IgD-negative memory B cell (primary cell): ENCODE results near the gene SAMHD1. TPM values are rescaled to one million over a fixed set of nuclear protein-coding genes. Genes with fewer than 3 reads are reported as not detected.
"Not testable (repeated sequence)": the region's sequence is repeated elsewhere in the genome, so short reads cannot be mapped to it uniquely, and the experiment has no call there.

ENCODE experiments used
- H3K27ac Mint-ChIP-seq, 3 donors: one replicate each; pipeline ENCODE4 v1.8.0; 2020 to 2022; ENCODE audit warnings: mild to moderate bottlenecking in 3 of 3, mixed read lengths in 3 of 3, moderate library complexity in 1 of 3
- H3K27me3 Mint-ChIP-seq: one replicate; pipeline ENCODE4 v1.8.0; 2021; ENCODE audit warnings: mixed read lengths
- H3K36me3 Mint-ChIP-seq: one replicate; pipeline ENCODE4 v1.8.0; 2020; ENCODE audit warnings: mild to moderate bottlenecking, mixed read lengths
- H3K4me1 Mint-ChIP-seq, 3 donors: one replicate each; pipeline ENCODE4 v1.8.0; 2020 to 2022; ENCODE audit warnings: mixed read lengths in 3 of 3, mild to moderate bottlenecking in 1 of 3
- H3K4me3 Mint-ChIP-seq, 4 donors: one replicate each; pipeline ENCODE4 v1.8.0; 2020 to 2022; ENCODE audit warnings: mild to moderate bottlenecking in 4 of 4, mixed read lengths in 4 of 4, moderate library complexity in 3 of 4
- H3K9me3 Mint-ChIP-seq, 3 donors: one replicate each; pipeline ENCODE4 v1.8.0; 2020 to 2021; ENCODE audit warnings: mixed read lengths in 3 of 3, mild to moderate bottlenecking in 1 of 3
- polyA plus RNA-seq: library from polyadenylated mRNA; unstranded; fragments of 300-500 nt; fragmentation: Illumina TruSeq; gene quantifications from one replicate; pipeline ENCODE4 v1.2.3, GENCODE V29; 2021

Gene SAMHD1
- polyA plus RNA-seq, 1 donor from 2014 or later: 23.2 TPM

DNA sequence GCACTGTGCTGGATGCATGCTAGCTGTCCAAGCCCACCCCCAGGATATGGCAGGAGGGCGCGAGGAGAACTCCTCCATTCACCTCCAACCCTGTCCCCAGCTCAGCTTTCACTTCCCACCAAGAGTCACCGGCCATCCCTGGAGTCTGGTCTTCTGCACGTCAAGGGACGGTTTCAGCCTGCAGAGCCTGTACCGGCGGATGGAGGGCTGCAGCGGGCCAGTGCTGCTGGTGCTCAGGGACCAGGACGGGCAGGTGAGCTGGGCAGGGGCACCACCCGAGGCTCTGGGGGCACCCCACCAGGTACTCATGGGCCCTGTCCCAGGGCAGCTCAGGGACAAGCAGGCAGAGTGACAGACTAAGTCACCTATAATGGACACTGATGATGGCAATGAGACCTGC is 72.6 kb downstream of the SAMHD1 start:
- Mint-ChIP-seq H3K27me3 (no peaks in the 10 kb centered on the region), H3K4me3 (no peak overlapping the region), H3K27ac (no peak overlapping the region), H3K36me3 (peaks cover 2% of the 10 kb centered on the region), H3K9me3 (no peaks in the 10 kb centered on the region), H3K4me1 (peaks cover 10 to 14% (median 11%) of the 10 kb centered on the region in 3 donors)

DNA sequence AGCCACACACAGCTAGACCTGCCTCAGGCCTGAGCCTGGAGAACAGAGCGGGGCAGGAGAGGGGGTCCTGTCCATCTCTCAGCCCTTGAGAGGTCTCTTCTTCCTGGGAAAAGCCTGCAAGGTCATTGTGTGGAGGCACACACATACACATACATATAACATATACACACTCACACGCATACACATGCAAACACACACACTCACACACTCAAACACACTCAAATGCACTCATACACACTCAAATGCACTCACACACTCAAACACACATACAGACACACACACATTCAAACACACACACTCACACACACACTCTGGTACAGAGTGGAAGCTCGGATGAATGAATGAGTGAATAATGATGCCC is 75.1 kb downstream of the SAMHD1 start:
- Mint-ChIP-seq H3K27ac (peak overlapping the region in 1 of 3 donors; percentile 71), H3K4me3 (peak overlapping the region in 1 of 4 donors; percentile 48), H3K27me3 (no peaks in the 10 kb centered on the region), H3K4me1 (peaks cover 10 to 17% (median 12%) of the 10 kb centered on the region in 3 donors), H3K9me3 (no peaks in the 10 kb centered on the region), H3K36me3 (no peaks in the 10 kb centered on the region)

DNA sequence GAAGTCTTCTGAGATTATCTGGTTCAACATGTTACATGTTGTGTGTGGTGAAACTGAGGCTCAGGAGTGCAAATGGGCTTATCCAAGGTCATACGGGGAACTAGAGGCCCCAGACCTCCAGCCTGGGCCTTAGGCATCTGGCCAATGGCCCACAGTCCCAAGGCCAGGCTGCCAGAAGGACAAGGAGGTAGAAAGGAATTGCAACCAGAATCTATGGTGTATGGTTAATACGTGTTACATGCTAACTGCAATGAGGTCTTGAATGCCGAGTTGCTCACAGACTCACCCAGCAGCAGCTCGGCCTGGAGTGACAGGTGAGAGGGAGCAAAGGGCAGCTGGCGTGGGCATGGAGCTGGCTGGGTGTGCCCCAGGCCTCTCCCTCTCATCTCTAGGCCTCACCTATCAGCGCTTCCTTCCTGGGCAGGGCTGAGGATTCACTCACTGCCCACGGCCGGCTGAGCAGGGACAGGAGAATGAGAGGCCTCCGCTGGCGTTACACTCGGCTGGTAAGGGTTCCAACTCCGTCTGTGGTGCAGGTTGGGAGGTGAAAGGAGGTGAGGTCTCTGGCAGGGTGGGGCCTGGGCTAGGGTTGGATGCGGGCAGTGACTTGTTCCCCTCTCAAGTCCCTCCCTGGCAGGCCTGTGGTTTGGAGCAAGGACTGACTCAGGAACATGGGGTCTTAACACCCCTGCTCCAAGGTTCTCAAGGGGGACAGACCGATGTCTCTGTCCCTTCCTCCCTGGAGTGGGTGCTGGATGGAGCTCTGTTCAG is 75.6 kb downstream of the SAMHD1 start, which contains the start of gene TLDC2:
TSS of gene TLDC2 (plus strand) at position 437 of the 771 bp plus-strand sequence. CDS start at position 474, 37 bp downstream.
- no peaks in the 10 kb centered on the region for H3K36me3 Mint-ChIP-seq
- peak within 1 kb of the TSS in 2 of 4 donors; percentile 48 to 79 for H3K4me3 Mint-ChIP-seq
- no peaks in the 10 kb centered on the region for H3K27me3 Mint-ChIP-seq
- peaks cover 10 to 17% (median 12%) of the 10 kb centered on the region in 3 donors for H3K4me1 Mint-ChIP-seq
- H3K9me3 Mint-ChIP-seq: no peaks in the 10 kb centered on the region
- peak within 1 kb of the TSS; percentile 15 to 73 (median 71) for H3K27ac Mint-ChIP-seq

DNA sequence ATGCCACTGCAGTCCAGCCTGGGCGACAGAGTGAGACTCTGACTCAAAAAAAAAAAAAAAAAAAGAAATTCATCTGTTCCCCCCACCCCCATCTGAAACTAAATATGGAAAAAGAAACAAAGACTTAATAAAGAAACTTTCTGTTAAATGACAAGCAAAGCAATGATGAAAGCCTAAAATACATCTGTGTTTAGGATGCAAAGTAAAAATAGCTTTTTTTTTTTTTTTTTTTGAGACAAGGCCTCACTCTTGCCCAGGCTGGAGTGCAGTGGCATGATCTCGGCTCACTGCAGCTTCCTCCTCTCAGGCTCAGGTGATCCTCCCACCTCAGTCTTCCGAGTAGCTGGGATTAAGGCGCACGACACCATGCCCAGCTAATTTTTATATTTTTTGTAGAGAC is 76.4 kb downstream of the SAMHD1 start:
- peak overlapping the region in 1 of 3 donors; percentile 8 for H3K27ac Mint-ChIP-seq
- peak overlapping the region in 1 of 4 donors; percentile 58 for H3K4me3 Mint-ChIP-seq
- not testable (repeated sequence) for H3K36me3 Mint-ChIP-seq

GRCh38 chr20:36873498-36874189 is 77.9 kb downstream of the SAMHD1 start:
- no peaks in the 10 kb centered on the region for H3K27me3 Mint-ChIP-seq
- H3K9me3 Mint-ChIP-seq: no peaks in the 10 kb centered on the region
- peaks cover 10 to 17% (median 12%) of the 10 kb centered on the region in 3 donors for H3K4me1 Mint-ChIP-seq
- no peaks in the 10 kb centered on the region for H3K36me3 Mint-ChIP-seq
- H3K4me3 Mint-ChIP-seq: no peak overlapping the region
- no peak overlapping the region for H3K27ac Mint-ChIP-seq

More for the DNA sequence above, 76.4 kb downstream of the SAMHD1 start:
- H3K4me1 Mint-ChIP-seq: peaks cover 10 to 17% (median 12%) of the 10 kb centered on the region in 3 donors
- H3K27me3 Mint-ChIP-seq, H3K9me3 Mint-ChIP-seq: not testable (repeated sequence)

DNA sequence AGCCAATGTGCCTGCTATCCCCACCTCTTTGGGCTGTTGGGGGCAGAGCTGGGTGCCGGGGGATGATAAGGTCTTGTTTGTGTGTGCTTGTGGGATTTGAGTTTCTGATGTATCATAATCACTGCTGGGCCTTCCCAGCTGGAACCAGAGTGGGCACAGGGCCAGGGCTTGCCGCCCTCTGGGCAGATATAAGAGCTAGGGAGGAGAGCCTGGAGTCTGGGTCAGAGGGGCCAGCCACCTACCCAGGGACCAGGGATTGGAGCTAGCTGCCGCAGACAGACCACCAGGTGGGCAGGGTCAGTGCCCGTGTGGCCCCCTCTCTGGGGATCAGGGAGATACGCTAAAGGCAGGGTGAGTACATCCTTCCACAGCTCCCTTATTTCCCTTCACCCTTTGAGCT is 78.7 kb downstream of the SAMHD1 start:
- no peaks in the 10 kb centered on the region for H3K9me3 Mint-ChIP-seq
- no peaks in the 10 kb centered on the region for H3K36me3 Mint-ChIP-seq
- no peak overlapping the region for H3K4me3 Mint-ChIP-seq
- H3K27ac Mint-ChIP-seq: peak overlapping the region in 1 of 3 donors; percentile 53
- H3K4me1 Mint-ChIP-seq: peaks cover 10 to 17% (median 12%) of the 10 kb centered on the region in 3 donors
- H3K27me3 Mint-ChIP-seq: no peaks in the 10 kb centered on the region

DNA sequence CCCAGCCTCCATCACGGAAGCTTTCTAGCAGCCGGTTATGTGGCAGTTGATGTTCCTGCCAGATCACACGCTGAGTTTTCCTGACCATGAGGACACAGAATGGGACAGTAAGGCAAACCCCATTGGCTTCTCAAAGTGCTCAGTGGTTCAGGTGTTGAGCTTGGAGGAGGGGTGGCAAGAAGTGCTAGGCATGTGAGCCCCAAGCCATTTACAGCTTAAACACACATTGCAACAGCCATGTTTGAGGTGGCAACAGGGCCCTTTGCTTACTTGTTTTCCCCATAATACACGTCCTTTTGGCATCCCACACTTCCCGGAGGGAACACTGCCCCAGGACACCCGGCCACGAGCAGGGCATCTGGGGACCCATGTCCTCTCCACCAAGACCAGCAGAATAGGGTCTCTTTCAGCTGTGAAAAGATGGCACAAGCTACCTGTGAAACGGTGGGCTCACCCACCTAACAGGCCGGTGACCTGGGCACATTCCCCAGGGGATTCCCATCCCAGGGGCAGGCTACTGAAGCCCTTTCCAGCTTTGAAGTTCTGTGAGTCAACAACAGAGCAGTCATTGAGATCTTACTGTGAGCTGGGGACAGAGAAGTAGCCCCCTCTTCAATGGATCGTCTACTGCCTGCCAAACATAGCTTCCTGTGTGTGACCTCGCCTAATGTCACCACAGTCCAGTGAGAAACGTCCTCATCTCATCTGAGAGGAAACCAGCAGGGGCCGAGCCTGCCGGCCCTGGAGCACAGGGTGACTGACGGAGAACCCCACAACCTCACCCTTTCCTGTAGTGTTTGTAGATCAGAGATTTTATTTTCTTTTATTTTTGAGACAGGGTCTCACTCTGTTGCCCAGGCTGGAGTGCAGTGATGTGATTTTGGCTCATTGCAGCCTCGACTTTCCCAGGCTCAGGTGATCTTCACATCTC is 79.6 kb downstream of the SAMHD1 start:
- H3K4me1 Mint-ChIP-seq: peaks cover 15 to 21% (median 16%) of the 10 kb centered on the region in 3 donors

DNA sequence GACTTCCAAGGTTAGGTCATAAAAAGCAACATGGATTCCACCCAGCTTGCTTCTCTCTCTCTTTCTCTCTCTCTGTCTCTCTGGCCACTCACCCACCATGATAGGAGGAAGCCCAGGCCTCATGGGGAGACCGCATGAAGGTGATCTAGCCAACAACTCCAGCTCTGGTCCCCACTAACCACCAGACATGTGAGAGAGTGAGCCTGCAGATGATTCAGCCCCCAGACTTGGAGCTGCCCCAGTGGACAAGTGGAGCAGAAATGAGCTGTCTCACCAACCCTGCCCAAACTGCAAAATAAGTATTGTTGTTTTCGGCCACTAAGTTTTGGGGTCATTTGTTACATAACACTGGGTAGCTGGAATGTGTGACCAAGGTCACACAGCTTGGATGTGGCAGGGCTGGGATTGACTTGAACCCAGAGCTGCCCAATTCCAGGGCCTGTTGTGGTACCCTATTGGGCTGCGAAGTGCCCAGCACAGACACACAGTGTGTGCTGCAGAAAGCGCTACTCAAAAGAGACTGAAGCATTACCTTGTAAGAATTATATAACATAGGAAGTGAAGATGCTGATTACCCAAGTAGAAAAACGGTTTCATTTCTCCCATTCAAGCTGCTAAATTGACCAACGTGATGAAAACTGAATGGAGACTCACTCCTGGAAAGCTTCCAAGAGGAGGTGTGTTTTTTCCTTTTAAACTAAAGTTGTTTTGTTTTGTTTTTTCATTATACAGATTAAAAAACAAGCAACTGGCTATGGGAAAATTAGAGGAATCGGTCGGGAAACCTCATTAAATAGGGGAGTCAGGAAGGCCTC is 84.6 kb downstream of the SAMHD1 start:
- Mint-ChIP-seq H3K36me3 (no peaks in the 10 kb centered on the region), H3K4me3 (peak overlapping the region in 3 of 4 donors; percentile 55 to 70 (median 67)), H3K27ac (peak overlapping the region; percentile 79 to 90 (median 83)), H3K9me3 (no peaks in the 10 kb centered on the region), H3K27me3 (no peaks in the 10 kb centered on the region), H3K4me1 (peaks cover 7 to 18% (median 16%) of the 10 kb centered on the region in 3 donors)

More for the DNA sequence above, 79.6 kb downstream of the SAMHD1 start:
- Mint-ChIP-seq H3K27ac (peak overlapping the region in 1 of 3 donors; percentile 53), H3K27me3 (no peaks in the 10 kb centered on the region), H3K4me3 (no peak overlapping the region), H3K9me3 (no peaks in the 10 kb centered on the region), H3K36me3 (no peaks in the 10 kb centered on the region)

GRCh38 chr20:36866164-36866563 is 85.3 kb downstream of the SAMHD1 start:
- Mint-ChIP-seq H3K4me3 (peak overlapping the region; percentile 48 to 73 (median 62)), H3K4me1 (peaks cover 7 to 25% (median 21%) of the 10 kb centered on the region in 3 donors), H3K9me3 (no peaks in the 10 kb centered on the region), H3K27ac (peak overlapping the region; percentile 79 to 90 (median 83)), H3K36me3 (no peaks in the 10 kb centered on the region), H3K27me3 (no peaks in the 10 kb centered on the region)

DNA sequence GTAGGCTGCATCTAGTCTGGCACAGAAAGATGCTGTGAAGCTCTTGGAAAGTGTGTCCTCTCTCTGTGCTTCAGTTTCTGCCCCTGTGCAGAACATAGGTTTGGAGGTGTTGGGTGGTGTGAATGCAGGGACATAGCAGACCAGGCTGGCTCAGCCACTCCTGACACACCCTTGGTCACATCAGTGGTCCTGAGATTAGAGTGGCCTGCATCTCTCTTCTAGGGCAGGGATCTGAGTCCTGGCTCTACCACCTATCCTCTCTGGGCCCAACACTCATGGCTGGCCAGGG is 85.7 kb downstream of the SAMHD1 start:
- no peaks in the 10 kb centered on the region for H3K36me3 Mint-ChIP-seq
- H3K27me3 Mint-ChIP-seq: no peaks in the 10 kb centered on the region
- peak overlapping the region; percentile 79 to 90 (median 83) for H3K27ac Mint-ChIP-seq
- peak overlapping the region in 3 of 4 donors; percentile 44 to 73 (median 70) for H3K4me3 Mint-ChIP-seq
- H3K9me3 Mint-ChIP-seq: no peaks in the 10 kb centered on the region
- H3K4me1 Mint-ChIP-seq: peaks cover 7 to 29% (median 22%) of the 10 kb centered on the region in 3 donors

DNA sequence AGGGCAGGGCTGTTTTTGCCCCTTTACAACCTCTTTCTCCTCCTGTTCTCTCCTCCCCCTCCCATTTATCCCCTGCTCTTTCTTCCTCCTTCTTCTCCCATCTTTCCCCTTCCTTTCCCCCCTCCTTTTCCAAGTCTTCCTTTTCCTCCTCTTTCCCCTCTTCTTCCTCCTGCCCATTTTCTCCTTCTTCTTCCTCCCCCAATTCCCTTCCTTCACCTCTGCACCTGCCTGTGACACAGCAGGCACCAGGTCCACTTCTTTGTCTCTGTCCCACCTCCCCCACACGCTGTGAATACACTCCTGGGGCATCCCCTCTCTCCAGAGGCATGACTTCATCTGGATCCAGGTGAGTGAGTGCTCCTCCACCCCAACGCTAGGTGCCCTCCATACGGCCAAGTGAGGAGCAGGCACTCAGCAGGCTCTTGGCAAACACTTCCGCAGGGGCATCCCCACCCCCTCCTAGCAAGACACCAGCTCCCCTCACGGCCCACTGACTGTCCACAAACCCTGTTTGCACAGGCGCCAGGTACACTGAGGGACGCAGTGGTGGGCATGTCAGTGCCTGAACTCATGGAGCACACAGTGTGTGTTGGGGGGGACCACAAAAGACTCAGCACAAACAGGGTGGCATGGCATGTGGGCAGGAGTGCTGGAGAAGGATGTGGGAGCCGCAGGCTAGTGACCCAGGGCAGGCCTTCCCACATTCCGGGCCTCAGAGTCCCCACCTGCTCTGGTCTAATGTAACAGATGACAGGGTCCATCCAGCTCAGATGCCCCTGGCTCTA is 86.2 kb downstream of the SAMHD1 start:
- Mint-ChIP-seq H3K27me3 (no peaks in the 10 kb centered on the region), H3K4me1 (peaks cover 11 to 33% (median 26%) of the 10 kb centered on the region in 3 donors), H3K36me3 (no peaks in the 10 kb centered on the region), H3K9me3 (no peaks in the 10 kb centered on the region), H3K27ac (peak overlapping the region in 2 of 3 donors; percentile 83 to 90), H3K4me3 (peak overlapping the region; percentile 53 to 92 (median 76))

DNA sequence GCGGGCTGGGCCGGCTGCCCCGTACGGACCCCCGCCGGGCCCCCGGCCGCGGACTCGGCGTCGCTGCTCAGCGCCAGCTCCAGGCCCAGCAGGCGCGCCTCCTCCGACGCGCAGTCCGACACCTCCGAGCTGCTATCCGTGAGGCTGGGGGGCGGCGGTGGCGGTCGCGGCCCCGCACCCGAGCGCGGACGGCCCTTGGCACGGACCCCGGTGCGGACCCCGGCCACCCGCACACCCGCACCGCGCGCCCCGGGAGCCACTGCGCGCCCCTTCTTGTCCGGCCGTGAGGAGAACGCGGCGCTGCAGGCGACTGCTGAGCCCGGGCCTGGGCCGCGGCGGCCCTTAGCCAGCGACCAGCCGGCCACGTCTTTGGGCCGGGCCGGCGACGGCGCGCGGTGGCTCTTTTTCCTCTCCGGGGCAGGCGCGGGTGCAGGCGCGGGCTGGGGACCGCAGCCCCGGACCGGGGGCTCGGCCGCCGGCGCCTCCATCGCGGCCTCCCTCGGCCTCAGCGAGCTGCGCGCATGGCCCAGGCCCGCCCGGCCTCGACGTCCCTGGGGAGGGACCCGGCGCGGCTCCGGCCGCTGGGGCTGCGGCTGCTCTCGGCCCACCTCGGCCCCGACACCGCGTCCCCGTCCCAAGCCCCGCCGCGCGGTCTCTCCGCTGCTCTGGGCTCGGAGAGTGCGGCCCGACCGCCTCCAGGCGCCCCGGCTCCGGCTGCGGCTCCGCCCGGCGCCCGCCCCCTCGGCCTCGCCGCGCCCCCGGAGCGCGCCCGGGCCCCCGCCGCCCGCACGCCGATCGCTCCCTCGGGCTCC is 88.4 kb downstream of the SAMHD1 start:
- Mint-ChIP-seq H3K27me3 (no peaks in the 10 kb centered on the region), H3K27ac (no peak overlapping the region), H3K36me3 (no peaks in the 10 kb centered on the region), H3K9me3 (no peaks in the 10 kb centered on the region), H3K4me3 (no peak overlapping the region), H3K4me1 (peaks cover 16 to 47% (median 33%) of the 10 kb centered on the region in 3 donors)
